H9 (cell line): ENCODE measurements around the gene VEGFB. TPM values are rescaled to one million over a fixed set of nuclear protein-coding genes. Genes with fewer than 3 reads are reported as not detected.

Experiments
- DNase-seq: peaks from one replicate; pipeline ENCODE4 v3.0.0-alpha.2; 2017
- H2AFZ ChIP-seq: one replicate; pipeline ENCODE4 v1.6.1; 2013; ENCODE audit warnings: mild to moderate bottlenecking, low read length, control low read depth, moderate library complexity
- H2AK5ac ChIP-seq: 2 replicates; pipeline ENCODE4 v1.6.1; 2013; ENCODE audit warnings: low read length, control low read depth, mixed read lengths; ENCODE audit not compliant: insufficient read length
- H2BK120ac ChIP-seq: one replicate; pipeline ENCODE4 v1.6.1; 2013; ENCODE audit warnings: low read depth, mild to moderate bottlenecking, low read length, control low read depth, inconsistent platforms; ENCODE audit not compliant: poor library complexity, severe bottlenecking
- H2BK12ac ChIP-seq: 2 replicates; pipeline ENCODE4 v1.6.1; 2013; ENCODE audit warnings: low read length, control low read depth, mixed read lengths, low read depth; ENCODE audit not compliant: insufficient read length
- H2BK15ac ChIP-seq: 2 replicates; pipeline ENCODE4 v1.6.1; 2013; ENCODE audit warnings: low read depth, low read length, control low read depth
- H2BK20ac ChIP-seq: one replicate; pipeline ENCODE4 v1.6.1; 2013; ENCODE audit warnings: low read depth, mild to moderate bottlenecking, low read length, control low read depth, inconsistent platforms; ENCODE audit not compliant: poor library complexity, severe bottlenecking
- H2BK5ac ChIP-seq: 2 replicates; pipeline ENCODE4 v1.6.1; 2013; ENCODE audit warnings: low read length, control low read depth, mixed read lengths; ENCODE audit not compliant: insufficient read length
- H3K14ac ChIP-seq: 2 replicates; pipeline ENCODE4 v1.6.1; 2013; ENCODE audit warnings: low read length, control low read depth; ENCODE audit not compliant: insufficient read depth
- H3K18ac ChIP-seq: 2 replicates; pipeline ENCODE4 v1.6.1; 2013; ENCODE audit warnings: low read depth, mild to moderate bottlenecking, mixed read lengths, low read length, control low read depth; ENCODE audit not compliant: insufficient read length
- H3K23ac ChIP-seq: 2 replicates; pipeline ENCODE4 v1.6.1; 2013; ENCODE audit warnings: low read length, control low read depth, mixed read lengths, low read depth; ENCODE audit not compliant: insufficient read length
- H3K23me2 ChIP-seq: 2 replicates; pipeline ENCODE4 v1.6.1; 2013; ENCODE audit warnings: low read depth, mild to moderate bottlenecking, mixed read lengths, low read length, control low read depth; ENCODE audit not compliant: insufficient read length, poor library complexity, severe bottlenecking
- H3K27ac ChIP-seq: 2 replicates; pipeline ENCODE4 v1.5.1; 2013; ENCODE audit warnings: low read length, control low read depth, mixed read lengths, low read depth; ENCODE audit not compliant: insufficient read length
- H3K27me3 ChIP-seq: 2 replicates; pipeline ENCODE4 v1.6.1; 2013; ENCODE audit warnings: low read length, control low read depth, inconsistent platforms; ENCODE audit not compliant: insufficient read depth
- H3K4ac ChIP-seq: 2 replicates; pipeline ENCODE4 v1.6.1; 2013; ENCODE audit warnings: low read depth, mild to moderate bottlenecking, control low read depth, inconsistent platforms, low read length, moderate library complexity
- H3K4me1 ChIP-seq: 2 replicates; pipeline ENCODE4 v1.6.1; 2013; ENCODE audit warnings: low read length, control low read depth, inconsistent platforms; ENCODE audit not compliant: insufficient read depth
- H3K4me2 ChIP-seq: 2 replicates; pipeline ENCODE4 v1.6.1; 2013; ENCODE audit warnings: low read length, control low read depth, mixed read lengths; ENCODE audit not compliant: insufficient read length, insufficient read depth
- H3K56ac ChIP-seq: 2 replicates; pipeline ENCODE4 v1.6.1; 2013; ENCODE audit warnings: low read depth, mild to moderate bottlenecking, mixed read lengths, low read length, control low read depth; ENCODE audit not compliant: insufficient read length
- H3K79me1 ChIP-seq: 2 replicates; pipeline ENCODE4 v1.6.1; 2013; ENCODE audit warnings: low read depth, mild to moderate bottlenecking, moderate library complexity, low read length, control low read depth, inconsistent platforms; ENCODE audit not compliant: insufficient read depth, poor library complexity, severe bottlenecking
- H3K79me2 ChIP-seq: 2 replicates; pipeline ENCODE4 v1.6.1; 2013; ENCODE audit warnings: low read length, control low read depth, inconsistent platforms; ENCODE audit not compliant: insufficient read depth
- H3K9ac ChIP-seq: 2 replicates; pipeline ENCODE4 v1.6.1; 2013; ENCODE audit warnings: low read length, control low read depth, mixed read lengths; ENCODE audit not compliant: insufficient read length; ENCODE audit errors: extremely low read depth
- H3K9me3 ChIP-seq: one replicate; pipeline ENCODE4 v1.6.1; 2013; ENCODE audit warnings: low read depth, low read length, inconsistent platforms; ENCODE audit not compliant: control insufficient read depth
- H3T11ph ChIP-seq: one replicate; pipeline ENCODE4 v1.6.1; 2013; ENCODE audit warnings: mild to moderate bottlenecking, low read length, control low read depth, inconsistent platforms
- H4K20me1 ChIP-seq: one replicate; pipeline ENCODE4 v1.6.1; 2013; ENCODE audit not compliant: control insufficient read depth, insufficient read length, insufficient read depth
- H4K5ac ChIP-seq: 2 replicates; pipeline ENCODE4 v1.6.1; 2013; ENCODE audit warnings: low read depth, mild to moderate bottlenecking, mixed read lengths, low read length, control low read depth; ENCODE audit not compliant: insufficient read length
- H4K8ac ChIP-seq: replicated peaks from 2 replicates; pipeline ENCODE4 v1.6.1; 2013; ENCODE audit warnings: low read length, control low read depth, mixed read lengths, low read depth; ENCODE audit not compliant: insufficient read length
- H4K91ac ChIP-seq: 2 replicates; pipeline ENCODE4 v1.6.1; 2013; ENCODE audit warnings: low read depth, mild to moderate bottlenecking, moderate library complexity, mixed read lengths, low read length, control low read depth; ENCODE audit not compliant: insufficient read length
- H3K27ac Mint-ChIP-seq, 3 experiments: 2 replicates in 2 of 3; 3 replicates in 1 of 3; pipeline ENCODE4 v1.8.0; 2020 to 2021; ENCODE audit warnings: mixed read lengths in 3 of 3, mild to moderate bottlenecking in 1 of 3, moderate library complexity in 1 of 3
- H3K27me3 Mint-ChIP-seq: 2 replicates; pipeline ENCODE4 v1.8.0; 2021; ENCODE audit warnings: low read depth, mild to moderate bottlenecking, moderate library complexity, mixed read lengths
- H3K36me3 Mint-ChIP-seq, 3 experiments: 2 replicates in 2 of 3; 3 replicates in 1 of 3; pipeline ENCODE4 v1.8.0; 2020 to 2021; ENCODE audit warnings: low read depth in 3 of 3, mixed read lengths in 3 of 3; ENCODE audit not compliant: insufficient read depth in 1 of 3
- H3K4me1 Mint-ChIP-seq, 2 experiments: 2 replicates each; pipeline ENCODE4 v1.8.0; 2020; ENCODE audit warnings: mixed read lengths in 2 of 2
- H3K4me3 Mint-ChIP-seq, 2 experiments: 2 replicates in 1 of 2; 3 replicates in 1 of 2; pipeline ENCODE4 v1.8.0; 2020 to 2021; ENCODE audit warnings: mild to moderate bottlenecking in 2 of 2, mixed read lengths in 2 of 2, moderate library complexity in 1 of 2
- H3K9me3 Mint-ChIP-seq, 2 experiments: 2 replicates in 1 of 2; 3 replicates in 1 of 2; pipeline ENCODE4 v1.8.0; 2020; ENCODE audit warnings: mild to moderate bottlenecking in 2 of 2, mixed read lengths in 2 of 2, moderate library complexity in 1 of 2
- WGBS: extraction: QIAGEN DNeasy Blood & Tissue Kit; methylation state at CpG from one replicate; pipeline ENCODE4 v1.1.7; 2013; ENCODE audit warnings: missing lambda C conversion rate, low lambda C conversion rate, mixed read lengths; ENCODE audit not compliant: insufficient read length; ENCODE audit errors: extremely low coverage; 5-methylcytosine and 5-hydroxymethylcytosine counted together
- total RNA-seq: library from RNA; stranded (reverse); gene quantifications from 2 replicates; pipeline ENCODE4 v1.2.1, GENCODE V29; 2021
- TF ChIP-seq, protein P1 (sequence below): fragments of 200-600 bp; sonication (generic); conservative IDR thresholded peaks from 3 replicates; pipeline ENCODE4 v1.8.0; 2021; ENCODE audit warnings: antibody characterized with exemption, mild to moderate bottlenecking

Gene VEGFB
- total RNA-seq, 1 experiment from 2014 or later = 57.7 TPM

- Histone ChIP-seq H4K5ac (no peak overlapping the region), H4K20me1 (no peaks in the 10 kb centered on the region), H3K56ac (no peak overlapping the region), H3K79me2 (no peaks in the 10 kb centered on the region), H2BK120ac (no peak overlapping the region), H3K9ac (no peak overlapping the region), H3K14ac (no peak overlapping the region; the same call in 1 of the 2 replicates), H2BK20ac (no peak overlapping the region), H4K8ac (no peak overlapping the region), H3K4ac (no peak overlapping the region), H3K27ac (no peak overlapping the region), H2BK15ac (no peak overlapping the region), H2BK12ac (no peak overlapping the region), H3K4me2 (no peak overlapping the region), H2AK5ac (no peak overlapping the region), H3T11ph (no peak overlapping the region), H3K27me3 (no peaks in the 10 kb centered on the region), H2BK5ac (no peak overlapping the region), H3K23ac (no peak overlapping the region), H3K23me2 (no peaks in the 10 kb centered on the region), H3K9me3 (no peaks in the 10 kb centered on the region), H3K18ac (no peak overlapping the region), H4K91ac (no peak overlapping the region), H3K79me1 (no peaks in the 10 kb centered on the region), H2AFZ (no peak overlapping the region), H3K4me1 (no peaks in the 10 kb centered on the region)
- no peaks in the 10 kb centered on the region for H3K4me1 Mint-ChIP-seq
- H3K36me3 Mint-ChIP-seq = peaks cover 6 to 52% (median 43%) of the 10 kb centered on the region in 3 experiments
- H3K9me3 Mint-ChIP-seq = no peaks in the 10 kb centered on the region
- TF ChIP-seq, protein P1, sequence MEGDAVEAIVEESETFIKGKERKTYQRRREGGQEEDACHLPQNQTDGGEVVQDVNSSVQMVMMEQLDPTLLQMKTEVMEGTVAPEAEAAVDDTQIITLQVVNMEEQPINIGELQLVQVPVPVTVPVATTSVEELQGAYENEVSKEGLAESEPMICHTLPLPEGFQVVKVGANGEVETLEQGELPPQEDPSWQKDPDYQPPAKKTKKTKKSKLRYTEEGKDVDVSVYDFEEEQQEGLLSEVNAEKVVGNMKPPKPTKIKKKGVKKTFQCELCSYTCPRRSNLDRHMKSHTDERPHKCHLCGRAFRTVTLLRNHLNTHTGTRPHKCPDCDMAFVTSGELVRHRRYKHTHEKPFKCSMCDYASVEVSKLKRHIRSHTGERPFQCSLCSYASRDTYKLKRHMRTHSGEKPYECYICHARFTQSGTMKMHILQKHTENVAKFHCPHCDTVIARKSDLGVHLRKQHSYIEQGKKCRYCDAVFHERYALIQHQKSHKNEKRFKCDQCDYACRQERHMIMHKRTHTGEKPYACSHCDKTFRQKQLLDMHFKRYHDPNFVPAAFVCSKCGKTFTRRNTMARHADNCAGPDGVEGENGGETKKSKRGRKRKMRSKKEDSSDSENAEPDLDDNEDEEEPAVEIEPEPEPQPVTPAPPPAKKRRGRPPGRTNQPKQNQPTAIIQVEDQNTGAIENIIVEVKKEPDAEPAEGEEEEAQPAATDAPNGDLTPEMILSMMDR = no peak
- DNase-seq = no peak
- no CpG with 5 or more reads among the region's 24 CpGs for WGBS
- no peaks in the 10 kb centered on the region for H3K27me3 Mint-ChIP-seq
- no peak overlapping the region for H3K4me3 Mint-ChIP-seq
- H3K27ac Mint-ChIP-seq = peak overlapping the region in 1 of 3 experiments; percentile 91; a peak in 1 of 7 replicates
Measured at GRCh38 chr11:64210301-64211020, 23.9 kb upstream of the VEGFB start.
